Stomach smooth muscle (tissue), 2 donors: ENCODE results near the gene TBC1D8B.

Experiments
- H3K27ac ChIP-seq: one replicate; pipeline ENCODE4 v1.7.0; 2013; ENCODE audit warnings: mild to moderate bottlenecking, low read length, inconsistent platforms
- H3K27me3 ChIP-seq, 2 donors: one replicate each; pipeline ENCODE4 v1.7.0; 2013; ENCODE audit warnings: low read length in 2 of 2; ENCODE audit not compliant: insufficient read depth in 2 of 2, control insufficient read depth in 1 of 2
- H3K36me3 ChIP-seq, 2 donors: one replicate each; pipeline ENCODE4 v1.7.0; 2013; ENCODE audit warnings: low read length in 2 of 2; ENCODE audit not compliant: control insufficient read depth in 2 of 2, insufficient read depth in 2 of 2
- H3K4me1 ChIP-seq: one replicate; pipeline ENCODE4 v1.7.0; 2013; ENCODE audit warnings: low read length; ENCODE audit not compliant: control insufficient read depth, insufficient read depth
- H3K4me3 ChIP-seq, 2 donors: one replicate each; pipeline ENCODE4 v1.7.0; 2013; ENCODE audit warnings: low read length in 2 of 2
- H3K9ac ChIP-seq, 2 donors: one replicate each; pipeline ENCODE4 v1.7.0; 2013; ENCODE audit warnings: low read length in 2 of 2, mild to moderate bottlenecking in 1 of 2
- H3K9me3 ChIP-seq, 2 donors: one replicate each; pipeline ENCODE4 v1.7.0; 2013; ENCODE audit warnings: low read length in 2 of 2; ENCODE audit not compliant: control insufficient read depth in 2 of 2
- donor health status: healthy.
- donor health status: Pancreatic carcinoma.

Gene TBC1D8B

DNA sequence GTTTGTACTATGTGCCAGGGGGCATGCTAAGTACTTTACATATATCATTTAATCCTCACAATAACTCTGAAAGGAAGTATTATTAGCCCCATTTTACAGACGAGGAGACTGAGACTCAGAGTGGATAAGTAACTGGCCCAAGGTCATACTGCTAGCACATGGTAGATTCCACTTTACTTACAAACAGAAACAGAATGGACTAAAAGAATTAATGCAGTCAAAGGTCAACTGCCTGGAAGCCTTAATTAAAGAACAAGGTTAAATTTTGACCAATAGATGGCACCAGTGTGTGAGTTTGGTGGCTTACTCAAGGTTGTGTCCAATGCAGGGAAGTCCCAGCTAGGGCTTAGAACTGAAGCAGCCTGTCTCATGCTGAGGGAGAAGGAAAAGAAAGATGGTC is 96.0 kb downstream of the TBC1D8B start:
- Histone ChIP-seq H3K27ac (no peak overlapping the region), H3K27me3 (peaks cover 0 to 28% of the 10 kb centered on the region in 2 donors), H3K9ac (no peak overlapping the region), H3K36me3 (no peaks in the 10 kb centered on the region), H3K9me3 (no peaks in the 10 kb centered on the region), H3K4me1 (peaks cover 7% of the 10 kb centered on the region), H3K4me3 (no peak overlapping the region)

DNA sequence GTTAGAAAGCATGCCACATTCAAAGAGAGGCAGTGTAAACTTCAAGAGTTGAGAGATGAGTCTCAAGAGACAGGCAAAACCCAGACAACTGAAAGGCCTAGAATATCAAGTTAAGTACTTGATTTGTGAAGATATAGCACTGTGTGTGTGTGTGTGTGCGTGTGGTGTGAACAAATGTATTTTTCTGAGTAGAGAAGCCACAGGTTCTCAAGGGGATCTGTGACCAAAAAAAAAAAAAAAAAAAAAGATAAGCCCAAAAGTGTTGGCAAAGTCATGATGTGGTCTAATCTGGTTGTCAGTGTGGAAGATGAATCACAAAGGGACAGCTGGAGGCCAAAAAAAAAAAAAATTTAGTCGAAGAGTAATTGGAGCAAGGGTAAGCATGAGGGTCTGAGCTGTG is 96.8 kb downstream of the TBC1D8B start:
- Histone ChIP-seq H3K27ac (no peak overlapping the region), H3K9me3 (no peaks in the 10 kb centered on the region), H3K4me1 (peaks cover 7% of the 10 kb centered on the region), H3K4me3 (no peak overlapping the region), H3K9ac (no peak overlapping the region), H3K36me3 (no peaks in the 10 kb centered on the region), H3K27me3 (peaks cover 0 to 29% of the 10 kb centered on the region in 2 donors)

DNA sequence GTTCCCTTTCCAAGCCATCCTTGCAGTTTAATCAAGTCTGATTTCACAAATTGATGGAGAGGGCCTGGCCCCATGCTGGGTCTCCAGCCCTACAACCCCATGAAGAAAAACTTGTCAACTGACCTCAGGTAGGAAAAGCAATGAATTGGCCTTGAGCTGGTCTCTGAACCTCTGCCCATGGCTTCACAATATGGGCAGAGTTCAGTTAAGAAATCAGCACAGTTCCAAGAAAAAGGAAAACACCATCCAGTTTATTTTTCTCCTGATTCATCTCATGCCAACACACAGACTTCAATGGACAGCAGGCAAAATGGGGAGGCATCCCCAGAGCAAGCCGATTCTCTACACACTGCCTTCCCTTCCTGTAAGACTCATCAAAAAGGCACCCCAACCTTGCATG is 97.4 kb downstream of the TBC1D8B start:
- Histone ChIP-seq H3K27ac (no peak overlapping the region), H3K27me3 (peaks cover 0 to 26% of the 10 kb centered on the region in 2 donors), H3K9ac (no peak overlapping the region)

DNA sequence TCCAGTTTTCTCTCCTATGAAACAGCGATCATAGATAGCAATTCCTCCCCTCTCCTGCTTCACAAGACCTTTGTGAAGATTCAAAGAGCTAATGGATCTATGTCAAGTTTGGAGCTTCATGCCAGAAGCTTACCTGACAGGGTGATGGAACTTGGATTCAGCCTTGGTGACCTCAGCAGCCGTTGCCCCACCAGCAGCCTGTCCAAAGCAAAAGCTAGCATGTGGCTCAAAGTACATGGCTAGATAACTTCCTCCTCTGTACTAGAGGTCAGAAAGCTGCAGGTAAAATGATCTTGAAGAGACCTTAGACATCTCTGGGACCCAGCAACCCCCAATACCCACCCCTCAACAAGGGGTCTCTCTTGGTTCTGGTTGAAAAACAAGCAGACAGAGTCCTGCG is 98.9 kb downstream of the TBC1D8B start:
- Histone ChIP-seq H3K27ac (no peak overlapping the region), H3K4me3 (no peak overlapping the region), H3K27me3 (peaks cover 0 to 25% of the 10 kb centered on the region in 2 donors), H3K9ac (no peak overlapping the region), H3K36me3 (no peaks in the 10 kb centered on the region), H3K4me1 (peaks cover 7% of the 10 kb centered on the region), H3K9me3 (no peaks in the 10 kb centered on the region)

More for the DNA sequence above, 97.4 kb downstream of the TBC1D8B start:
- Histone ChIP-seq H3K4me3 (no peak overlapping the region), H3K36me3 (no peaks in the 10 kb centered on the region), H3K9me3 (no peaks in the 10 kb centered on the region), H3K4me1 (peaks cover 3% of the 10 kb centered on the region)

DNA sequence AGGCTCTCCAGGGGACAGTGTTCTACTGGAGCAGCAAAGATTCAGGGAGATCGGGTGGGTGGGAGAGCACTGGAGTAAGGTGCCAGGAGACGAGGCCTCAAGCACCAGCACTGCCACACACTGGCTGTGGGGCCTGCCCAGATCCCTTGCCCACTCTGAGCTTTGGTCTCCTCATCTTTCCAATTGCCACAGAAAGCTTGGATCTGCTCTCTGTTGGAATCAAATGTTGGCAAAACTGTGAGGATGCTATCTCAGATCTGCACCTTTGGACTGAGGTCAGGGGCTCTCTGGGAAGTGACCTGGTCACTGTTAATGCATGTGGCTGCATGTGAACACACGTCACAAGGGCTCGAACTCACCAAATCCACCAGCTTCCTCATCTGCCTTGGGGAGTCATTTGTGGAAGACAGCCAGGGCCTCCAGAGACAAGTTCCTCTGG is 99.3 kb downstream of the TBC1D8B start:
- Histone ChIP-seq H3K36me3 (no peaks in the 10 kb centered on the region), H3K27ac (no peak overlapping the region), H3K4me3 (no peak overlapping the region), H3K4me1 (peaks cover 7% of the 10 kb centered on the region), H3K9ac (no peak overlapping the region), H3K9me3 (no peaks in the 10 kb centered on the region), H3K27me3 (peaks cover 0 to 26% of the 10 kb centered on the region in 2 donors)

DNA sequence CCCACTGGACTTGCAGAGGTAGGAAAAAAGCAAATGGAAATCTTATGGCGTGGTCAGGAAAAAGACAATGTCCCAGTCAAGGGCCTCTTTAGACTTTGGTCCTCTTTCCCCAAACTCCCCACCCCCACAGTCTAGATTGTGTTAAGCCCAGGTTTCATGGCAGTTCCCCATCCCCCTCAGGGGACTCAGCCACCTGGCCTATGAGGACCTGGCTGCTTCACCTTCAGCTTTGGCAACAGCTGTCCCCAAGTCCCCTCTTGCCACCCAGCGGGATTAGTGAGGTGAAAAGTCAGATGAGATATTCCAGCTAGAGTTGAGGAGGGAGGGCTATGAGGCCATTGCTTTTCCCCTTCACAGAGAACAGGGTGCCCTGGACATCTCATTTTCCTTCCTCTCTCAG is 100.2 kb downstream of the TBC1D8B start:
- H3K27ac ChIP-seq, result no peak overlapping the region
- peaks cover 0 to 21% of the 10 kb centered on the region in 2 donors for H3K27me3 ChIP-seq

DNA sequence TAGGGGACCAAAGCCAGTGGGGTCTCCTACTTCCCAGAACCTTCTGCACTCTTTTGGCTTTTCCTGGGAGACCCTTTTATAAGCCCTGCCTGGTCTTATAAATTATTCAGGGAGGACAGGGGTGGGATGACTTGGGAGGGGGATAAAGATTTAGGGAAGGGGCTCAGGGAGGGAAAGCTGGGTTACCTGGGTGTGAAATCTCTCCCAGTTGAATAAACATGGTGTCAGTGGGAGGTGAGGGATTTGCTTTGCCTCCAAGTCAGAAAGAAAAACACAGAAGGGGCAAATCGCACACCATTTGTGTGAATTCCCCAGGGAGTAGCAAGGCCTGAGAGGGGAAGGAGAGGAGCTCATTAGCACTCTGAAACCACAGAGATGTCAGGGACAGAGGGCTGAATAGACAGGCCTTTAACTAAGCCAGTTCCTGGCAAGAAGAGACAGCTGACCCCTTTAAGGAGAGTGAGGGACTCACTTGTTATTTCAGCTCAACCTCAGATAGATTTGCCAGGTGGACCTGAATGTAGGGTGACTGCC is 100.9 kb downstream of the TBC1D8B start, which contains the start of gene RIPPLY1:
Gene RIPPLY1 (minus strand): TSS at position 51 of the 534 bp plus-strand sequence. CDS start 54 bp downstream, outside the sequence.
- H3K36me3 ChIP-seq, result no peaks in the 10 kb centered on the region
- H3K27me3 ChIP-seq, result peaks cover 0 to 23% of the 10 kb centered on the region in 2 donors
- no peaks in the 10 kb centered on the region for H3K9me3 ChIP-seq
- H3K4me3 ChIP-seq, result no peak within 1 kb of the TSS
- H3K4me1 ChIP-seq, result peaks cover 7% of the 10 kb centered on the region
- no peak within 1 kb of the TSS for H3K9ac ChIP-seq
- H3K27ac ChIP-seq, result no peak within 1 kb of the TSS

More for the DNA sequence above, 100.2 kb downstream of the TBC1D8B start:
- Histone ChIP-seq H3K36me3 (no peaks in the 10 kb centered on the region), H3K9ac (no peak overlapping the region), H3K4me1 (peaks cover 7% of the 10 kb centered on the region), H3K4me3 (no peak overlapping the region), H3K9me3 (no peaks in the 10 kb centered on the region)

DNA sequence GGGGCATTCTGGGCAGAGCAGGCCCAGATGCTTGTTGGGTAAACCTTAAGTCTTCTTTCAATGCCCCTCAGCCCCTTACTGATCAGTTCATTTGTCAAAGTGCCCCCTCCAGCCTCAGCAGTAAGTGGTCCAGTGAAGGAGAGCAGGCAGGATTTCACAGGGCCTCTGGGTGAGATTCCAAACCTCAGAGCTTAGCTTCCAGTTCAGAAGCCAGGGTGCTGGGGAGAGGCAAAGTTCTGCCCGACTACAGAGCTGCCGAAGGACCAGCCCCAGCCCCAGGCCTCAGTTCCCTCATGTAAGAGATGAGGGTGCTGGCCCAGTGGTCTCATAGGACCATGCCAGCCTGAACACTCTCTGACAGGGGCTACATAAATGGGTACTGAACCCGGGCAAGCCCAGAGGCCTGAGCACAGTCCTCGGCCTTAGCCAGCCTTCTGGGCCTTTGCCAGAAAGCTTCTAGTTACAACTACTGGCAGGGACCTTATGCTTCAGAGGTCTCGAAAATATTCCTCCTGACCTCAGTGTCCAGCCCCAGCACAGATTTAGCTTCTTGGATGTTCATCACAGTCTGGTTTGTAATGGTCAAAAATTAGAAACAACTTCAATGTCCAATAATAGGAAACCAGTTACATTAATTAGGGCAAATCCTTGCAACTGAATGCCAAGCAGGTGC is 101.5 kb downstream of the TBC1D8B start:
- no peak overlapping the region for H3K4me3 ChIP-seq
- H3K27me3 ChIP-seq, result peaks cover 0 to 23% of the 10 kb centered on the region in 2 donors
- no peaks in the 10 kb centered on the region for H3K9me3 ChIP-seq
- H3K27ac ChIP-seq, result no peak overlapping the region
- no peak overlapping the region for H3K9ac ChIP-seq
- H3K36me3 ChIP-seq, result no peaks in the 10 kb centered on the region
- H3K4me1 ChIP-seq, result peaks cover 7% of the 10 kb centered on the region

DNA sequence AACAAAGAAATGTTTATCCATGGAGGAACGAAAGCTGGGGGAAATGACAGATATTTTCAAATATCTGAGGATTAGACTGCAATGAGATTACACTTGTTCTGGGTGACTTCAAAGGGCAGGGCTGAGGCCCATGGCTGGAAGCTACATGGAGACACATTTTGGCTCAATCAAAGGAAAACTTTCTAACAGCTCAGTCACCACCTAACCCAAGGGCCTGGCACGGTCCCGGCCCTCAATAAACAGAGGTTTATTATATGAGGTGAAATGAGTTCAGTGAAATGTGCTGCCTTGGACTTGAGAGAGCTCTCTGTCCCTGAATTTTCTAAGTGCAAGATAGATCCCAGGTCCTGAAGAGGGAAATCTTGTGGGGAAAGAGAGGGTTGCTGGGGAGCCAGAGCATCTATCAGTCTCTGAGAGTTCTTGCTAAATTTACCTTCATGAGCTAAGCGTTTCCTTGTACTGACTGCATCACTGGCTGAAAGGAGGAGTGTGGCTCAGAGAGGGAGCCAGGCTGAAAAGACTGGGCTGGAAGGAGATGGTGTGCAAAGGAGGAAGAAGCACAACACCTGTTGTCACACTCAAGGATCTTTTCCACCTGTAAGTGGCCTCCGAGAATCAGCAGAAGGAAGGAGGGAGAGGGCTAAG is 102.7 kb downstream of the TBC1D8B start:
- H3K27ac ChIP-seq, result no peak overlapping the region
- H3K4me3 ChIP-seq, result no peak overlapping the region
- H3K9ac ChIP-seq, result no peak overlapping the region
- peaks cover 7% of the 10 kb centered on the region for H3K4me1 ChIP-seq
- H3K9me3 ChIP-seq, result no peaks in the 10 kb centered on the region
- H3K27me3 ChIP-seq, result peaks cover 0 to 26% of the 10 kb centered on the region in 2 donors
- no peaks in the 10 kb centered on the region for H3K36me3 ChIP-seq

DNA sequence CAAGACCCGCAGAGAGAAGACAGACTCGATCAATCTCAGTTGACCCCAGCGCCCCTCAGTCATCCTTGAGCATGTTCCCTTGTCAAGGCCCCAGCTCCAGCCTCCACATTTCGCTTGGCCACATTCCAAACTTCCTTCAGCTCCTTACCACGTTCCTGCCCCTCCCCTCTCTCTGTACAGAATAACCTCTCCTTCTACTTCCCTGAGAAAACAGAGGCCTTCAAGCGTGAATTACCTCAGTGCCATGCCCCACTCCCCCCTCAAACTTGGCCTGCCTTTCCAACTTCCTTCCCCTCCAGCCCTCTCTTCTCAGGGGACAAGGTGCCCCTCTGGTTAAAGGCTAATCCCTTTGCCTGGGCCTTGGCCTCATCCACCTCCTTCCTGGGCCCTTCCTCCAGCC is 103.9 kb downstream of the TBC1D8B start:
- H3K4me1 ChIP-seq, result peaks cover 7% of the 10 kb centered on the region
- no peaks in the 10 kb centered on the region for H3K9me3 ChIP-seq
- H3K36me3 ChIP-seq, result no peaks in the 10 kb centered on the region
- peaks cover 0 to 18% of the 10 kb centered on the region in 2 donors for H3K27me3 ChIP-seq
- no peak overlapping the region for H3K9ac ChIP-seq
- H3K27ac ChIP-seq, result no peak overlapping the region
- no peak overlapping the region for H3K4me3 ChIP-seq

DNA sequence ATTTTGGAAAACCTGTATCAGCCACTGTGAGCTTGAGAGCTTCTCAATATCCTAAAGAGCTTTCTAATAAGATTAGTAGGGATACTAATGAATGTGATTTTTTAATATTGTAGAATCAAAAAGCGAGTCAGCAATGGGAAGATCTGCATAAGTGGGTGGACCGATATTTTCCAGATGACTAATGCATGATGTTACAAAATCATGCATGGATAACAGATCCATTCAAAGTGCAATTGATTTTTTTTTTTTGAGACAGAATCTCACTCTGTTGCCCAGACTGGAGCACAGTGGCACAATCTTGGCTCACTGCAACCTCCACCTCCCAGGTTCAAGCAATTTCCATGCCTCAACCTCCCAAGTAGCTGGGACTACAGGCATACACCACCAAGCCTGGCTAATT is 110.4 kb downstream of the TBC1D8B start:
- H3K36me3 ChIP-seq, result no peaks in the 10 kb centered on the region
- no peak overlapping the region for H3K9ac ChIP-seq
- H3K4me3 ChIP-seq, result no peak overlapping the region
- no peak overlapping the region for H3K27ac ChIP-seq
- no peaks in the 10 kb centered on the region for H3K4me1 ChIP-seq
- peaks cover 0 to 21% of the 10 kb centered on the region in 2 donors for H3K27me3 ChIP-seq
- H3K9me3 ChIP-seq, result no peaks in the 10 kb centered on the region
